B cell (primary cell): ENCODE data around the gene HIPK1. TPM values are rescaled to one million over a fixed set of nuclear protein-coding genes. Genes with fewer than 3 reads are reported as not detected.

ENCODE experiments used
- ATAC-seq: fragments of 200-7000 bp; cut with Tn5 transposase; one replicate; pipeline ENCODE4 v1.10.0; 2021; ENCODE audit warnings: low read depth, mild to moderate bottlenecking, moderate number of reproducible peaks, moderate library complexity
- CTCF ChIA-PET: fragments of 350-600 bp; sonication (Branson Sonifier 250); formaldehyde crosslinking; loops from one replicate; lab custom pipeline; 2021; ENCODE audit warnings: antibody characterized with exemption, inconsistent platforms; lab: Charles Lee
- POLR2A ChIA-PET: fragments of 350-600 bp; sonication (Branson Sonifier 250); formaldehyde crosslinking; loops from one replicate; lab custom pipeline; 2021; ENCODE audit warnings: antibody characterized with exemption; lab: Charles Lee
- DNase-seq: peaks from one replicate; pipeline ENCODE4 v3.0.0; 2013
- H2AFZ ChIP-seq: 2 replicates; pipeline ENCODE4 v1.6.1; 2012; ENCODE audit warnings: mild to moderate bottlenecking, low read depth, low read length; ENCODE audit not compliant: insufficient read depth, poor library complexity, severe bottlenecking
- H3K27ac ChIP-seq, 2 donors: 1 replicate in 1 of 2; 2 replicates in 1 of 2; pipeline ENCODE4 v1.5.1; 2012 to 2013; ENCODE audit warnings: low read length in 2 of 2, mild to moderate bottlenecking in 2 of 2, moderate library complexity in 1 of 2
- H3K27me3 ChIP-seq, 4 experiments: fragments of 200-600 bp in 1 of 4; sonication (generic) in 1 of 4; replicated peaks in 1 of 4; 1 replicate in 2 of 4; 2 replicates in 2 of 4; pipeline versions ENCODE4 v1.6.1 to v1.7.0; 2013 to 2016; ENCODE audit warnings: low read length in 3 of 4, mild to moderate bottlenecking in 2 of 4, mixed read lengths in 1 of 4, moderate library complexity in 1 of 4; ENCODE audit not compliant: insufficient read depth in 4 of 4, control insufficient read depth in 3 of 4; ENCODE audit errors: control extremely low read depth in 1 of 4
- H3K36me3 ChIP-seq, 2 experiments: replicated peaks in 1 of 2; 1 replicate in 1 of 2; 2 replicates in 1 of 2; pipeline versions ENCODE4 v1.6.1 to v1.7.1; 2013; ENCODE audit warnings: low read length in 1 of 2; ENCODE audit not compliant: insufficient read depth in 2 of 2, control insufficient read depth in 1 of 2; ENCODE audit errors: control extremely low read depth in 1 of 2, extremely low read depth in 1 of 2
- H3K4me1 ChIP-seq, 2 donors: fragments of 200-600 bp in 1 of 2; sonication (generic) in 1 of 2; 1 replicate in 1 of 2; 2 replicates in 1 of 2; pipeline versions ENCODE4 v1.5.1 to v1.6.1; 2013 to 2017; ENCODE audit warnings: low read length in 2 of 2; ENCODE audit not compliant: control insufficient read depth in 2 of 2, insufficient read depth in 2 of 2
- H3K4me2 ChIP-seq: replicated peaks from 2 replicates; pipeline ENCODE3; 2012; ENCODE audit warnings: mild to moderate bottlenecking, low read depth, low read length; ENCODE audit not compliant: poor library complexity, severe bottlenecking
- H3K4me3 ChIP-seq, 5 experiments: fragments of 200-600 bp in 1 of 5; sonication (generic) in 1 of 5; 1 replicate in 3 of 5; 2 replicates in 2 of 5; pipeline versions ENCODE4 v1.5.1 to v1.7.0; 2011 to 2016; ENCODE audit warnings: low read length in 4 of 5, mild to moderate bottlenecking in 4 of 5, low read depth in 2 of 5, control low read depth in 1 of 5, moderate library complexity in 1 of 5; ENCODE audit not compliant: insufficient read depth in 1 of 5; ENCODE audit errors: control extremely low read depth in 1 of 5, extremely low read depth in 1 of 5
- H3K79me2 ChIP-seq: fragments of 200-600 bp; sonication (generic); one replicate; pipeline ENCODE4 v1.6.0; 2016; ENCODE audit warnings: low read length; ENCODE audit not compliant: control insufficient read depth, insufficient read depth
- H3K9ac ChIP-seq: fragments of 200-600 bp; sonication (generic); 2 replicates; pipeline ENCODE4 v1.6.1; 2017; ENCODE audit warnings: mild to moderate bottlenecking, low read length, moderate library complexity
- H3K9me3 ChIP-seq, 3 donors: one replicate each; pipeline versions ENCODE4 v1.6.1 to v1.7.1; 2013; ENCODE audit warnings: low read length in 2 of 3; ENCODE audit not compliant: control insufficient read depth in 2 of 3, insufficient read depth in 1 of 3; ENCODE audit errors: control extremely low read depth in 1 of 3
- H4K20me1 ChIP-seq: 2 replicates; pipeline ENCODE4 v1.6.0; 2012; ENCODE audit warnings: mild to moderate bottlenecking, low read length; ENCODE audit not compliant: insufficient read depth, control insufficient read depth, poor library complexity, severe bottlenecking
- H3K27ac Mint-ChIP-seq: one replicate; pipeline ENCODE4 v1.8.0; 2021; ENCODE audit warnings: mixed read lengths
- H3K27me3 Mint-ChIP-seq: one replicate; pipeline ENCODE4 v1.8.0; 2021; ENCODE audit warnings: mixed read lengths
- H3K4me1 Mint-ChIP-seq: one replicate; pipeline ENCODE4 v1.8.0; 2021; ENCODE audit warnings: mixed read lengths
- H3K4me3 Mint-ChIP-seq: one replicate; pipeline ENCODE4 v1.8.0; 2021; ENCODE audit warnings: mixed read lengths
- H3K9me3 Mint-ChIP-seq: one replicate; pipeline ENCODE4 v1.8.0; 2022; ENCODE audit warnings: mixed read lengths; ENCODE audit not compliant: insufficient read depth
- EZH2 ChIP-seq: IDR thresholded peaks from 2 replicates; pipeline ENCODE4 v1.6.1; 2012; ENCODE audit warnings: borderline replicate concordance, low read depth, mild to moderate bottlenecking, moderate library complexity, low read length; ENCODE audit not compliant: insufficient read depth, poor library complexity, severe bottlenecking
- WGBS: methylation state at CpG from one replicate; pipeline ENCODE4 v1.1.5; 2013; ENCODE audit warnings: missing lambda C conversion rate; ENCODE audit not compliant: insufficient coverage; 5-methylcytosine and 5-hydroxymethylcytosine counted together
- intact Hi-C: fragments of 100-400 bp; cut with micrococcal nuclease; formaldehyde crosslinking; loops from one replicate; pipeline ENCODE4 v1.10.0; 2022
- polyA plus RNA-seq: library from polyadenylated mRNA; depleted of rRNA; stranded (reverse); fragments of >200 nt; gene quantifications from 2 replicates; pipeline ENCODE4 v1.2.3, GENCODE V29; 2012
- total RNA-seq, 2 donors: library from RNA; stranded (reverse); fragments of 120-200 nt in 1 of 2; gene quantifications; 1 replicate in 1 of 2; 2 replicates in 1 of 2; pipeline versions ENCODE4 v1.2.3 to v1.2.4, GENCODE V29; 2013 to 2022
- TF ChIP-seq, protein P1 (sequence below): fragments of 200-600 bp; IDR thresholded peaks from one replicate; pipeline ENCODE4 v1.8.0; 2022; ENCODE audit warnings: antibody characterized with exemption, mild to moderate bottlenecking

HIPK1 gene
- total and polyA plus RNA-seq, 2 donors (not counting 1 experiment from before 2014, with no cell fraction given), result 13.6 to 48.0 TPM

- no peaks in the 10 kb centered on the region for H3K4me1 Mint-ChIP-seq
- Histone ChIP-seq H3K79me2 (no peaks in the 10 kb centered on the region), H3K4me2 (no peak overlapping the region), H3K36me3 (peaks cover 0 to 30% of the 10 kb centered on the region in 2 experiments), H3K27ac (no peak overlapping the region), H2AFZ (no peak overlapping the region), H3K9me3 (no peaks in the 10 kb centered on the region), H3K4me1 (no peaks in the 10 kb centered on the region), H3K9ac (no peak overlapping the region), H3K4me3 (no peak overlapping the region), H3K27me3 (no peaks in the 10 kb centered on the region), H4K20me1 (no peaks in the 10 kb centered on the region)
- ATAC-seq (no peak), DNase-seq (no peak)
- H3K27ac Mint-ChIP-seq, result no peak overlapping the region
- ChIA-PET CTCF (interaction anchor here (1.2 kb wide), 1 partner anchor 78 kb away, joined by 4 read pairs; no protein-coding TSS in a partner anchor), POLR2A (no interaction called here)
- TF ChIP-seq, protein P1, sequence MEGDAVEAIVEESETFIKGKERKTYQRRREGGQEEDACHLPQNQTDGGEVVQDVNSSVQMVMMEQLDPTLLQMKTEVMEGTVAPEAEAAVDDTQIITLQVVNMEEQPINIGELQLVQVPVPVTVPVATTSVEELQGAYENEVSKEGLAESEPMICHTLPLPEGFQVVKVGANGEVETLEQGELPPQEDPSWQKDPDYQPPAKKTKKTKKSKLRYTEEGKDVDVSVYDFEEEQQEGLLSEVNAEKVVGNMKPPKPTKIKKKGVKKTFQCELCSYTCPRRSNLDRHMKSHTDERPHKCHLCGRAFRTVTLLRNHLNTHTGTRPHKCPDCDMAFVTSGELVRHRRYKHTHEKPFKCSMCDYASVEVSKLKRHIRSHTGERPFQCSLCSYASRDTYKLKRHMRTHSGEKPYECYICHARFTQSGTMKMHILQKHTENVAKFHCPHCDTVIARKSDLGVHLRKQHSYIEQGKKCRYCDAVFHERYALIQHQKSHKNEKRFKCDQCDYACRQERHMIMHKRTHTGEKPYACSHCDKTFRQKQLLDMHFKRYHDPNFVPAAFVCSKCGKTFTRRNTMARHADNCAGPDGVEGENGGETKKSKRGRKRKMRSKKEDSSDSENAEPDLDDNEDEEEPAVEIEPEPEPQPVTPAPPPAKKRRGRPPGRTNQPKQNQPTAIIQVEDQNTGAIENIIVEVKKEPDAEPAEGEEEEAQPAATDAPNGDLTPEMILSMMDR, result no peak
- TF ChIP-seq EZH2, result no peak
- intact Hi-C loops, result no loop called here
- no peaks in the 10 kb centered on the region for H3K9me3 Mint-ChIP-seq
- WGBS, result 94% methylated on average over 2 of the region's 3 CpGs
- no peaks in the 10 kb centered on the region for H3K27me3 Mint-ChIP-seq
- no peak overlapping the region for H3K4me3 Mint-ChIP-seq
These were observed 15.8 kb upstream of the HIPK1 start for GRCh38 chr1:113913312-113913668.

- Histone ChIP-seq H3K27me3 (no peaks in the 10 kb centered on the region), H3K79me2 (no peaks in the 10 kb centered on the region), H3K36me3 (peaks cover 0 to 23% of the 10 kb centered on the region in 2 experiments), H4K20me1 (no peaks in the 10 kb centered on the region), H3K4me3 (no peak overlapping the region), H3K4me2 (no peak overlapping the region), H3K4me1 (no peaks in the 10 kb centered on the region), H3K9ac (no peak overlapping the region), H3K27ac (no peak overlapping the region), H2AFZ (no peak overlapping the region), H3K9me3 (no peaks in the 10 kb centered on the region)
- intact Hi-C loops, result no loop called here
- H3K27ac Mint-ChIP-seq, result no peak overlapping the region
- POLR2A ChIA-PET, result no interaction called here
- WGBS, result 79% methylated on average over 2 of the region's 5 CpGs
- ATAC-seq (no peak), DNase-seq (no peak)
- no peaks in the 10 kb centered on the region for H3K27me3 Mint-ChIP-seq
- no peak overlapping the region for H3K4me3 Mint-ChIP-seq
- TF ChIP-seq EZH2, result no peak
- TF ChIP-seq, protein P1, result no peak
- CTCF ChIA-PET, result interaction anchor here (1.2 kb wide), 1 partner anchor 79 kb away, joined by 4 read pairs; no protein-coding TSS in a partner anchor
- H3K9me3 Mint-ChIP-seq, result no peaks in the 10 kb centered on the region
- H3K4me1 Mint-ChIP-seq, result no peaks in the 10 kb centered on the region
These were observed 15.0 kb upstream of the HIPK1 start for GRCh38 chr1:113913887-113914664.
